Fibroblast of pulmonary artery (primary cell): ENCODE results near the gene RABGAP1L.

Experiments
- DNase-seq: peaks from one replicate; pipeline ENCODE4 v3.0.0-alpha.2; 2010; ENCODE audit warnings: low read depth
- H3K4me3 ChIP-seq: replicated peaks from 2 replicates; pipeline ENCODE4 v1.5.1; 2011; ENCODE audit warnings: low read depth, mild to moderate bottlenecking, control low read depth, low read length, moderate library complexity
- TF ChIP-seq, protein P1 (sequence below): IDR thresholded peaks from 2 replicates; pipeline ENCODE4 v1.5.1; 2011; ENCODE audit warnings: mild to moderate bottlenecking, control low read depth, low read length, inconsistent platforms; ENCODE audit errors: missing control alignments

Gene RABGAP1L

DNA sequence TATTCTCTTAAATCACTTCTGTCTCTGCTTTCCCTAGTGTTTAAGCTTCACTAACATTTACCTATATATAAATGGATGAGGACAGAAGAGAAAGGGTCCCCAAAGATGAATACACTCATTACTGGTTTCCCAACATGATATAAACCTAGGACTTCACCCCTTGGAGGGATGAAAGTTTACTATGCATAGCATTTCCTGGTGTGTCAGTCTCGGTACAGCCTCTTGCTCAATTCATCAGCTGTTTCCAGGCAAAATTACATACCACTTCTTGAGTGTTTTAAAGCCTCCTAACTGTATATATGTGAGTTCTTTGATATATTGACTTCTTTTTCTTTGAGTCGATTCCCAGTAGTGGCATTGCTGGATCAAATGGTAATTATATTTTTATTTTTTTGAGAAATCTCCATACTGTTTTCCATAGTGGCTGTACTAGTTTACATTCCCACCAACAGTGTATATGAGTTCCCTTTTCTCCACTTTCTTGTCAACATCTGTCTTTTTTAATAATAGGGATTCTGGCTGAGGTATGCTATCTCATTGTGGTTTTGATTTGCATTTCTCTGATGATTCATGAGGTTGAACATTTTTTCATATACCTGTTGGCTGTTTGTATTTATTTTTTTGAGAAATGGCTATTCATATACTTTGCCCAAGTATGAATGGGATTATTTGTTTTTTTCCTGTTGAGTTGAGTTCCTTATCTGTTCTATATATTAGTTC is 581.1 kb downstream of the RABGAP1L start:
- TF ChIP-seq, protein P1, sequence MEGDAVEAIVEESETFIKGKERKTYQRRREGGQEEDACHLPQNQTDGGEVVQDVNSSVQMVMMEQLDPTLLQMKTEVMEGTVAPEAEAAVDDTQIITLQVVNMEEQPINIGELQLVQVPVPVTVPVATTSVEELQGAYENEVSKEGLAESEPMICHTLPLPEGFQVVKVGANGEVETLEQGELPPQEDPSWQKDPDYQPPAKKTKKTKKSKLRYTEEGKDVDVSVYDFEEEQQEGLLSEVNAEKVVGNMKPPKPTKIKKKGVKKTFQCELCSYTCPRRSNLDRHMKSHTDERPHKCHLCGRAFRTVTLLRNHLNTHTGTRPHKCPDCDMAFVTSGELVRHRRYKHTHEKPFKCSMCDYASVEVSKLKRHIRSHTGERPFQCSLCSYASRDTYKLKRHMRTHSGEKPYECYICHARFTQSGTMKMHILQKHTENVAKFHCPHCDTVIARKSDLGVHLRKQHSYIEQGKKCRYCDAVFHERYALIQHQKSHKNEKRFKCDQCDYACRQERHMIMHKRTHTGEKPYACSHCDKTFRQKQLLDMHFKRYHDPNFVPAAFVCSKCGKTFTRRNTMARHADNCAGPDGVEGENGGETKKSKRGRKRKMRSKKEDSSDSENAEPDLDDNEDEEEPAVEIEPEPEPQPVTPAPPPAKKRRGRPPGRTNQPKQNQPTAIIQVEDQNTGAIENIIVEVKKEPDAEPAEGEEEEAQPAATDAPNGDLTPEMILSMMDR: no peak
- H3K4me3 ChIP-seq: no peak overlapping the region
- peak; percentile 57 for DNase-seq

DNA sequence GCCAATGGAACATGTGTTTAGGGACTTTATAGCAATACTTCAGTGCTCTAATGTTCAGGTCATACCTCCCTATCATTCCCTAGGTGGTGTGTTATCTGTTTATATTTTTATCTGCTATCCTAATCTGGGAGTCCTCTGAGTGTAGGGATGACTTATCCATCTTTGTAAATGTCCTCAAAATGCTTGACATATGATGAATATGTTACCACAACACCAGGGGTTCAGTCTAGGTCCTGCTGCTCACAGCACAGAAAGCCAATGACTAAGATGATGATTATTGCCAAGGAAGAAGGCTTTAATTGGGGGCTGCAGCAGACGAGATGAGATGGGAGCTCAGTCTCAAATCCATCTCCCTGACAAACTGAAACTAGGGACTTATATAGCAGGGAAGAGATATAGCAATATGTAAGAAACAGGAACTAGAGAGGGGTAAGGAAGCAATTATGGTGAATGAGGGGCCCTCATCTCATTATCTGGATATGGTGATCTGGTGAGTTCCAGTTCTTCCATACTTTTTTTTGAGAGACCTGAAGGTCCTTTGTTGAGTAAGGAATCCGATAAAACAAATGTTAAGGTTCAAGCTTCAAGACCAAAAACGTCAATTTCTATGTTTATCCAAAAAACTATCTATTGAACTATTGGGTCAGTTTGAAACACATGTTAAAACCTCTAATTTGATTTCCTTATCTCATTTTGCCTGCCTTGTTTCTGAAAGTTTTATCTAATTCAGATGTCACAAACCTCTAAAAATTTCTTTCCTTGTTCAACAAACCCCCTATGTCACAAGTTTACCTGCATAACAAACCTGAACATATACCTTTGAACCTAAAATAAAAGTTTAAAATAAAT is 583.7 kb downstream of the RABGAP1L start:
- TF ChIP-seq, protein P1: no peak
- no peak overlapping the region for H3K4me3 ChIP-seq
- DNase-seq: no peak

- peak; percentile 69 for DNase-seq
- no peak overlapping the region for H3K4me3 ChIP-seq
- TF ChIP-seq, protein P1: peak; percentile 60
Observed at GRCh38 chr1:174743654-174744561, 584.6 kb downstream of the RABGAP1L start.

DNA sequence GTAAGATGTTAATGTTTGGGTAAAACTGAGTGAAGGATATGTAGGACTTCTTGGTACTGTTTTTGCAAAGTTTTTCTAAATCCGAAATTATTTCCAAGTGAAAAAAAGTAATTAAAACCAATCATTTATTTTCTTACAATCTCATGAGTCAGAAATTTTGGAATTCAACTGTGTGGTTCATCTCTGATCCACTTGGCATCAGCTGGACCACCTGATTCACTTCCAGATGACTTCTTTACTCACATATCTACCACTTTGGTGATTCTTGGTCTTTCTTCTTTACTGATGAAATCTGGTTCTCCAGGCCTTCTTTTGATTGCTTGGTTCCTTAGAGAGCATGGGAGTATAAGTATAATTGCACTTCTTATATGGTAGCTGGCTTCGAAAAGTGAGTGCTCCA is 585.6 kb downstream of the RABGAP1L start:
- no peak for DNase-seq
- H3K4me3 ChIP-seq: no peak overlapping the region
- TF ChIP-seq, protein P1: no peak

- no peak for DNase-seq
- TF ChIP-seq, protein P1: no peak
- no peak overlapping the region for H3K4me3 ChIP-seq
Observed at GRCh38 chr1:174746024-174746808, 586.9 kb downstream of the RABGAP1L start.

- no peak for DNase-seq
- TF ChIP-seq, protein P1: peak; percentile 25
Observed at GRCh38 chr1:174747613-174748012, 588.3 kb downstream of the RABGAP1L start.

More at GRCh38 chr1:174747613-174748012, 588.3 kb downstream of the RABGAP1L start:
- no peak overlapping the region for H3K4me3 ChIP-seq
